Midbrain (tissue), 1 donor: Measurements from ENCODE around the gene DSCAML1.

Experiments used
- DNase-seq: peaks from one replicate; lab custom pipeline; 2025; lab: John Stamatoyannopoulos, UW

The DSCAML1 gene

GRCh38 chr11:117761993-117762392 is 35.0 kb downstream of the DSCAML1 start:
- DNase-seq: no peak

GRCh38 chr11:117759305-117759704 is 37.7 kb downstream of the DSCAML1 start:
- DNase-seq: no peak

- no peak for DNase-seq
Observed at GRCh38 chr11:117754030-117754429, 43.0 kb downstream of the DSCAML1 start.

- no peak for DNase-seq
Observed at GRCh38 chr11:117752721-117753237, 44.2 kb downstream of the DSCAML1 start.

GRCh38 chr11:117752071-117752470 is 44.9 kb downstream of the DSCAML1 start:
- DNase-seq: no peak

- DNase-seq: no peak
Observed at GRCh38 chr11:117750916-117751662, 45.9 kb downstream of the DSCAML1 start.

GRCh38 chr11:117750357-117750756 is 46.7 kb downstream of the DSCAML1 start:
- DNase-seq: no peak

GRCh38 chr11:117749541-117749910 is 47.5 kb downstream of the DSCAML1 start:
- DNase-seq: no peak

GRCh38 chr11:117748771-117749540 is 48.1 kb downstream of the DSCAML1 start:
- DNase-seq: no peak

- no peak for DNase-seq
Observed at GRCh38 chr11:117747892-117748291, 49.1 kb downstream of the DSCAML1 start.

GRCh38 chr11:117745346-117745745 is 51.7 kb downstream of the DSCAML1 start:
- DNase-seq: no peak

GRCh38 chr11:117744471-117745150 is 52.4 kb downstream of the DSCAML1 start:
- no peak for DNase-seq

- DNase-seq: no peak
Observed at GRCh38 chr11:117743121-117743815, 53.7 kb downstream of the DSCAML1 start.

- no peak for DNase-seq
Observed at GRCh38 chr11:117738246-117738957, 58.6 kb downstream of the DSCAML1 start.

- DNase-seq: peak; percentile 34
Observed at GRCh38 chr11:117735350-117735977, 61.6 kb downstream of the DSCAML1 start.

- no peak for DNase-seq
Observed at GRCh38 chr11:117734601-117735024, 62.4 kb downstream of the DSCAML1 start.

- no peak for DNase-seq
Observed at GRCh38 chr11:117733316-117733715, 63.7 kb downstream of the DSCAML1 start.

GRCh38 chr11:117731722-117732290 is 65.2 kb downstream of the DSCAML1 start:
- no peak for DNase-seq

GRCh38 chr11:117730208-117730800 is 66.7 kb downstream of the DSCAML1 start:
- no peak for DNase-seq
